Lower leg skin (tissue), 3 donors: ENCODE measurements around the gene RUNX2.

ENCODE experiments used
- CTCF ChIP-seq, 3 donors: fragments of 450-650 bp; IDR thresholded peaks; one replicate each; pipeline ENCODE4 v1.5.1; 2016; ENCODE audit warnings: antibody characterized with exemption in 3 of 3, mild to moderate bottlenecking in 3 of 3, moderate library complexity in 2 of 3
- POLR2A ChIP-seq, 2 donors: fragments of 450-650 bp; IDR thresholded peaks; one replicate each; pipeline ENCODE4 v1.6.1; 2016 to 2017; ENCODE audit warnings: antibody characterized with exemption in 2 of 2, mild to moderate bottlenecking in 1 of 2, moderate library complexity in 1 of 2

GRCh38 chr6:45327956-45328522, at the start of gene RUNX2:
- TF ChIP-seq CTCF (IDR thresholded peaks at IDR 0.05) = no peak
- no peak for TF ChIP-seq POLR2A (IDR thresholded peaks at IDR 0.05)
